ENCODE measurements around the gene STX5. TPM values are rescaled to one million over a fixed set of nuclear protein-coding genes. Genes with fewer than 3 reads are reported as not detected.

STX5 gene
- total and polyA plus RNA-seq, 9 of the 15 experiments (the other 6 are each of a cell fraction or from before 2014, with no cell fraction given), result 2.8 to 28.6 (median 23.7) TPM

- no peaks in the 10 kb centered on the region for H3K9me1 ChIP-seq (ENCODE audit: control insufficient read depth, insufficient read depth, low read length)
- H3K9ac ChIP-seq (ENCODE audit: insufficient read depth in 1 of 2, low read depth in 2 of 2, low read length in 2 of 2), result peak within 1 kb of the TSS; percentile 68 to 99
- ATAC-seq, result peak; percentile 80
- no TSS peak for BruUV-seq (replicated peaks)
- peak within 1 kb of the TSS; percentile 82 for H3K4me3 ChIP-seq
- DNase-seq (ENCODE audit: extremely low read depth in 1 of 4, low spot score in 3 of 4), result peak; percentile 83 to 99 (median 90)
- peak within 1 kb of the TSS; percentile 82 for H2AFZ ChIP-seq (ENCODE audit: low read depth, low read length)
- peak; percentile 84 for FAIRE-seq
- ChIA-PET POLR2A (interaction anchor here (0.5 to 11.4 kb wide), 34 partner anchors 7 to 903 kb away, joined by 3 to 116 read pairs (median 4); partner anchors contain the start of genes C11orf98, CSKMT, HNRNPUL2 and LBHD1), CTCF (ENCODE audit: low intra/inter-chr PET ratio) (interaction anchor here (0.6 to 4.5 kb wide), 10 partner anchors 54 to 392 kb away, joined by 3 to 51 read pairs (median 4); partner anchors contain the start of genes SLC3A2 and TTC9C)
- H3K27ac ChIP-seq (ENCODE audit: extremely low read depth, low read depth, low read length), result peak within 1 kb of the TSS; percentile 92
- H3K27me3 ChIP-seq (ENCODE audit: control insufficient read depth in 2 of 2, insufficient read depth in 2 of 2, low read length in 2 of 2), result no peaks in the 10 kb centered on the region
- no peaks in the 10 kb centered on the region for H3K9me3 ChIP-seq (replicated peaks; ENCODE audit: control insufficient read depth, insufficient read depth, low read depth, low read length)
- in situ Hi-C loops (cut with MboI) (no loop called here), intact Hi-C loops (cut with micrococcal nuclease) (loop anchor here (1.0 to 2.0 kb wide), 6 partner anchors 46 to 238 kb away; partner anchors contain the start of genes HNRNPUL2, SLC3A2, STX5 and TEX54)
- no peaks in the 10 kb centered on the region for H4K20me1 ChIP-seq (replicated peaks; ENCODE audit: control insufficient read depth, insufficient read depth, low read length)
- peaks cover 27 to 29% of the 10 kb centered on the region in 2 experiments for H3K4me1 ChIP-seq (replicated peaks in 1 of 2; ENCODE audit: control insufficient read depth in 2 of 2, insufficient read depth in 2 of 2, low read length in 2 of 2)
- 1% methylated on average over 84 of the region's 88 CpGs for WGBS (ENCODE audit: insufficient coverage, low coverage, missing lambda C conversion rate)
- H3K4me2 ChIP-seq (ENCODE audit: insufficient read depth, low read length), result peak within 1 kb of the TSS; percentile 92
- peaks cover 52% of the 10 kb centered on the region; the same call in 2 of the 3 replicates for H3K36me3 ChIP-seq (ENCODE audit: control insufficient read depth, insufficient read depth, low read length)
- H3K79me2 ChIP-seq (ENCODE audit: control insufficient read depth, insufficient read depth, low read length), result peaks cover 57% of the 10 kb centered on the region
- TF ChIP-seq RAD21 (CRISPR knock-in tag; conservative IDR thresholded peaks at IDR 0.05 in 1 of 2, IDR thresholded peaks at IDR 0.05 in 1 of 2) (peak; percentile 28 to 52; a peak in 3 of 4 replicates), HCFC1 (IDR thresholded peaks at IDR 0.05; ENCODE audit: low read depth, low read length) (peak; percentile 76), BRCA1 (IDR thresholded peaks at IDR 0.05) (no peak), BRCA1 (CRISPR knock-in tag; IDR thresholded peaks at IDR 0.05) (no peak), CBX1 (IDR thresholded peaks at IDR 0.05; ENCODE audit: low read depth) (peak; percentile 94; the same call in 1 of the 2 replicates), NR4A1 (CRISPR knock-in tag; IDR thresholded peaks at IDR 0.05) (no peak), NR4A1 (tag; IDR thresholded peaks at IDR 0.05) (no peak), TGIF2 (CRISPR knock-in tag; IDR thresholded peaks at IDR 0.05) (no peak), NR2C2 (CRISPR knock-in tag; IDR thresholded peaks at IDR 0.05) (peak; percentile 88), NR2C2 (tag; IDR thresholded peaks at IDR 0.05) (peak; percentile 84), TAF7 (tag; IDR thresholded peaks at IDR 0.05) (peak; percentile 63), KDM4B (IDR thresholded peaks at IDR 0.05; ENCODE audit: borderline replicate concordance in 2 of 2, low read depth in 1 of 2) (peak in 1 of 2 experiments; percentile 89; a peak in 1 of 4 replicates), GTF2A2 (tag; IDR thresholded peaks at IDR 0.05) (no peak), ZC3H4 (CRISPR knock-in tag; IDR thresholded peaks at IDR 0.05; ENCODE audit: borderline replicate concordance) (peak; percentile 72; the same call in 1 of the 2 replicates)
- TF ChIP-seq, protein P1, sequence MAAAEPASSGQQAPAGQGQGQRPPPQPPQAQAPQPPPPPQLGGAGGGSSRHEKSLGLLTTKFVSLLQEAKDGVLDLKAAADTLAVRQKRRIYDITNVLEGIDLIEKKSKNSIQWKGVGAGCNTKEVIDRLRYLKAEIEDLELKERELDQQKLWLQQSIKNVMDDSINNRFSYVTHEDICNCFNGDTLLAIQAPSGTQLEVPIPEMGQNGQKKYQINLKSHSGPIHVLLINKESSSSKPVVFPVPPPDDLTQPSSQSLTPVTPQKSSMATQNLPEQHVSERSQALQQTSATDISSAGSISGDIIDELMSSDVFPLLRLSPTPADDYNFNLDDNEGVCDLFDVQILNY (CRISPR knock-in tag; IDR thresholded peaks at IDR 0.05), result peak; percentile 94
- TF ChIP-seq, protein P2, sequence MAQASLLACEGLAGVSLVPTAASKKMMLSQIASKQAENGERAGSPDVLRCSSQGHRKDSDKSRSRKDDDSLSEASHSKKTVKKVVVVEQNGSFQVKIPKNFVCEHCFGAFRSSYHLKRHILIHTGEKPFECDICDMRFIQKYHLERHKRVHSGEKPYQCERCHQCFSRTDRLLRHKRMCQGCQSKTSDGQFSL (CRISPR knock-in tag; IDR thresholded peaks at IDR 0.05), result no peak
- TF ChIP-seq, protein P2 (tag; IDR thresholded peaks at IDR 0.05), result no peak
- TF ChIP-seq, protein P3, sequence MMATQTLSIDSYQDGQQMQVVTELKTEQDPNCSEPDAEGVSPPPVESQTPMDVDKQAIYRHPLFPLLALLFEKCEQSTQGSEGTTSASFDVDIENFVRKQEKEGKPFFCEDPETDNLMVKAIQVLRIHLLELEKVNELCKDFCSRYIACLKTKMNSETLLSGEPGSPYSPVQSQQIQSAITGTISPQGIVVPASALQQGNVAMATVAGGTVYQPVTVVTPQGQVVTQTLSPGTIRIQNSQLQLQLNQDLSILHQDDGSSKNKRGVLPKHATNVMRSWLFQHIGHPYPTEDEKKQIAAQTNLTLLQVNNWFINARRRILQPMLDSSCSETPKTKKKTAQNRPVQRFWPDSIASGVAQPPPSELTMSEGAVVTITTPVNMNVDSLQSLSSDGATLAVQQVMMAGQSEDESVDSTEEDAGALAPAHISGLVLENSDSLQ (IDR thresholded peaks at IDR 0.05), result peak; percentile 25; the same call in 1 of the 2 replicates
Observed at GRCh38 chr11:62787005-62787759, 44.7 kb downstream of the STX5 start, which contains the start of gene TMEM179B. Gene TMEM179B, plus strand, starts transcription at chr11:62787402. Its CDS starts 30 bp downstream, at chr11:62787432.

Data from K562 (cell line).